ENCODE results near the gene SNX18. TPM values are rescaled to one million over a fixed set of nuclear protein-coding genes. Genes with fewer than 3 reads are reported as not detected.
A peak's percentile ranks its signal among the peaks of the same experiment; 100 is the strongest.

The SNX18 gene
- total RNA-seq, 4 donors from 2014 or later, result 50.4 to 89.4 (median 72.8) TPM

DNA sequence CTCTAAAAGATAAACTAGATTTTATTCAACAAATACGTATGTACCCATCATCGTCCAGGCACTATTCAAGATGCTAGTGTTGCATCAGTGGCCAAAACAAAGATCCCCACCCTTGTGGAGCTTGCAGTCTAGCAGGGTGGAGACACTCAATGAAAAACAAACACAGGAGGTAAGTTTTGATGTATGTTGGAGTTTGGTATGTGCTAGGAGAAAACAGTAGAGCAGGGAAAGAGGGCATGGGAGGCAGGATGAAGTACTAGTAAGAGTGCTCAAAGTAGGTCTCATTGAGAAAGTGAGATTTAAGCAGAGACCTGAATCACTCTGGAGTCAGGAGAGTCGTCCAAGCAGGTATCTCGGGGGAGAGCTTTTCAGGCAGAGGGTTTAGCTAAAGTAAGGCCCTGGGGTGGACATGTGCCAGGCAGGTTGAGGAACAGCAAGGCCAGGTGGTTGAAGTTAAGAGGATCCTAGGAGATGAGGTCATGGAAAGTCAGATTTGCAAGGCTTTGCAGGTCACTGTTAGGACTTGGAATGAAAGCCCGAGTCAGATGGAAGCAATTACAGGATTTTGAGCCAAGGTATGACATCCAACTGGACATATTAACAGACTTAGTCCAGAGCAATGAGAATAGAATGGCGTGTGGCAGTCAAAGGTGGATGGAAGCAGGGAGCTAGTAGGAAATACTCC is 9.2 kb downstream of the SNX18 start:
- Histone ChIP-seq H3K4me3 (replicated peaks in 1 of 3) (no peak overlapping the region), H3K9me3 (no peaks in the 10 kb centered on the region), H3K36me3 (no peaks in the 10 kb centered on the region), H3K27ac (peak overlapping the region in 2 of 3 donors; percentile 13 to 33), H3K4me1 (peaks cover 77 to 86% of the 10 kb centered on the region in 2 donors), H3K27me3 (no peaks in the 10 kb centered on the region)
- no peak for DNase-seq
- TF ChIP-seq, protein P1, sequence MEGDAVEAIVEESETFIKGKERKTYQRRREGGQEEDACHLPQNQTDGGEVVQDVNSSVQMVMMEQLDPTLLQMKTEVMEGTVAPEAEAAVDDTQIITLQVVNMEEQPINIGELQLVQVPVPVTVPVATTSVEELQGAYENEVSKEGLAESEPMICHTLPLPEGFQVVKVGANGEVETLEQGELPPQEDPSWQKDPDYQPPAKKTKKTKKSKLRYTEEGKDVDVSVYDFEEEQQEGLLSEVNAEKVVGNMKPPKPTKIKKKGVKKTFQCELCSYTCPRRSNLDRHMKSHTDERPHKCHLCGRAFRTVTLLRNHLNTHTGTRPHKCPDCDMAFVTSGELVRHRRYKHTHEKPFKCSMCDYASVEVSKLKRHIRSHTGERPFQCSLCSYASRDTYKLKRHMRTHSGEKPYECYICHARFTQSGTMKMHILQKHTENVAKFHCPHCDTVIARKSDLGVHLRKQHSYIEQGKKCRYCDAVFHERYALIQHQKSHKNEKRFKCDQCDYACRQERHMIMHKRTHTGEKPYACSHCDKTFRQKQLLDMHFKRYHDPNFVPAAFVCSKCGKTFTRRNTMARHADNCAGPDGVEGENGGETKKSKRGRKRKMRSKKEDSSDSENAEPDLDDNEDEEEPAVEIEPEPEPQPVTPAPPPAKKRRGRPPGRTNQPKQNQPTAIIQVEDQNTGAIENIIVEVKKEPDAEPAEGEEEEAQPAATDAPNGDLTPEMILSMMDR (IDR thresholded peaks at IDR 0.05), result no peak
- no peak for TF ChIP-seq POLR2A (IDR thresholded peaks at IDR 0.05)
- intact Hi-C loops (cut with DNase I), result no loop called here
- WGBS, 2 donors, result 72 to 74% methylated on average over 6 of the region's 6 CpGs

DNA sequence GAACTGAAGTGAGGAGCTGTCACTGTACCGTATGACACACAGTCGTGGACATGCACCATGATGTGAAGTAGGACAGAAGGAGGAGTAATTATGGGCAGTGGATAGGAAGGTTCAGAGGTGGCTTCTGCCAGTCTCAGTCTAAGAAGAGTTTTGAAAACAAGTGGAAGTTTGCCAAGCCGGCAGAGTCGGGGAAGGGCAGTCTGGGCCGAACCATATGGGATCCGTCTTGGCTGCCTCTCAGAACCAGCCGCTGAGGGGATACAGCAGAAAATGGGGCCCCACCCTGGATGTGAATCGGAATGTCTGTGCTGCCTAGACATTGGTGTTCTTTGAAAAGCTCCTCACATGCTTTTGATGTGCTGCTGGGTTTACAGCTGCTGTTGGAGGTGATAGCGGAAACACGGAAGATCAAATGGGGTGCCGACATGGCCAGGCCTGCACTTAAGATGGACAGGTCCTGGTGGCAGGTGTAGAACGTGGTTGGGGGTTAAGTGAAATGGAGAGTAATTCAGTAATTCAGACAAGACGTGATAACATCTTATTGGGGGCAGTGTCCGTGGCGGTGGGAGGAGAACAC is 11.2 kb downstream of the SNX18 start:
- peak overlapping the region in 1 of 3 donors; percentile 8 for H3K27ac ChIP-seq
- no peak for DNase-seq
- H3K36me3 ChIP-seq, result no peaks in the 10 kb centered on the region
- H3K27me3 ChIP-seq, result no peaks in the 10 kb centered on the region
- TF ChIP-seq POLR2A (IDR thresholded peaks at IDR 0.05), result no peak
- TF ChIP-seq, protein P1 (IDR thresholded peaks at IDR 0.05), result no peak
- H3K9me3 ChIP-seq, result no peaks in the 10 kb centered on the region
- H3K4me1 ChIP-seq, result peaks cover 73 to 85% of the 10 kb centered on the region in 2 donors
- intact Hi-C loops (cut with DNase I), result no loop called here
- no peak overlapping the region for H3K4me3 ChIP-seq (replicated peaks in 1 of 3)
- WGBS, 2 donors, result 64 to 81% methylated on average over 15 of the region's 15 CpGs

DNA sequence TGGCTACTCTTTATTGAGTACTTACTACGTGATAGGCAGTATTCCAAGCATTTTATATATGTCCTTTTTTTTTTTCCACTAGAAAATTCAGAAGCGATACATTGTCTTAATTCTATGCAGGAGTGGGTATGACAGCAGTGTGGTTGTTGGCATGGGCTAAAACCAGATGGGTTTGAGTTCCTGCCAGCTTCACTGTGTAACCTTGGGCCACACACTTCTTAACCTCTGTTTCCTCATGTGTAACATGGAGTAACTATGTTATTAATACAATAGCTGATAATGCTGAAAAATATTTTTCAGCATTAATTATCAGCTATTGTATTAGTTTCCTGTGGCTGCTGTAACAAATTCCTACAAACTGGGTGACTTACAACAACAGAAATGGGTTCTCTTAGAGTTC is 12.0 kb downstream of the SNX18 start:
- Histone ChIP-seq H3K27me3 (no peaks in the 10 kb centered on the region), H3K4me3 (replicated peaks in 1 of 3) (no peak overlapping the region), H3K4me1 (peaks cover 74 to 85% of the 10 kb centered on the region in 2 donors), H3K36me3 (no peaks in the 10 kb centered on the region), H3K9me3 (no peaks in the 10 kb centered on the region), H3K27ac (peak overlapping the region in 1 of 3 donors; percentile 30)
- 65% methylated on average over 2 of the region's 2 CpGs for WGBS, 2 donors
- intact Hi-C loops (cut with DNase I), result no loop called here
- no peak for DNase-seq
- no peak for TF ChIP-seq POLR2A (IDR thresholded peaks at IDR 0.05)
- TF ChIP-seq, protein P1 (IDR thresholded peaks at IDR 0.05), result no peak

DNA sequence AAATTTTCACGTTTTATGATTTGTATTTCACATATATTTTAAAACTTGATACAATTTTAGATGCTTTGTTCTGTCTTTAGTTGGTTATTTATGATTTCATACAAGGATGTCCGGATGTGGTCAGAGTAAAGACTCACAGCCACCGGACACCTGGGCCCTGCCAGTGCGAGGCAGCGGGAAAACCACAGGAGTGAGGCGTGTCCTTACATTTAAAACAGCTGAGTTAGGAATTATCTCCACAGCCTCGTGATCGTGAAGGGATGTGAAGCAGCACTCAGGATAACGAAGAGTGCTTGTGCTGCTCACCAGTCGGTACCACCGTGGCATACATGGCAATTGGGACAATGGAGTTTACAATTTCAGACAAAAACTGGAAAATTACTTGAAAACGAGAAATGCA is 14.0 kb downstream of the SNX18 start:
- H3K27me3 ChIP-seq, result no peaks in the 10 kb centered on the region
- no peaks in the 10 kb centered on the region for H3K36me3 ChIP-seq
- WGBS, 2 donors, result 66 to 71% methylated on average over 12 of the region's 12 CpGs
- H3K4me1 ChIP-seq, result peaks cover 68 to 81% of the 10 kb centered on the region in 2 donors
- TF ChIP-seq, protein P1 (IDR thresholded peaks at IDR 0.05), result no peak
- DNase-seq, result no peak
- H3K4me3 ChIP-seq (replicated peaks in 1 of 3), result no peak overlapping the region
- H3K9me3 ChIP-seq, result no peaks in the 10 kb centered on the region
- peak overlapping the region in 2 of 3 donors; percentile 94 to 97 for H3K27ac ChIP-seq
- intact Hi-C loops (cut with DNase I), result no loop called here

DNA sequence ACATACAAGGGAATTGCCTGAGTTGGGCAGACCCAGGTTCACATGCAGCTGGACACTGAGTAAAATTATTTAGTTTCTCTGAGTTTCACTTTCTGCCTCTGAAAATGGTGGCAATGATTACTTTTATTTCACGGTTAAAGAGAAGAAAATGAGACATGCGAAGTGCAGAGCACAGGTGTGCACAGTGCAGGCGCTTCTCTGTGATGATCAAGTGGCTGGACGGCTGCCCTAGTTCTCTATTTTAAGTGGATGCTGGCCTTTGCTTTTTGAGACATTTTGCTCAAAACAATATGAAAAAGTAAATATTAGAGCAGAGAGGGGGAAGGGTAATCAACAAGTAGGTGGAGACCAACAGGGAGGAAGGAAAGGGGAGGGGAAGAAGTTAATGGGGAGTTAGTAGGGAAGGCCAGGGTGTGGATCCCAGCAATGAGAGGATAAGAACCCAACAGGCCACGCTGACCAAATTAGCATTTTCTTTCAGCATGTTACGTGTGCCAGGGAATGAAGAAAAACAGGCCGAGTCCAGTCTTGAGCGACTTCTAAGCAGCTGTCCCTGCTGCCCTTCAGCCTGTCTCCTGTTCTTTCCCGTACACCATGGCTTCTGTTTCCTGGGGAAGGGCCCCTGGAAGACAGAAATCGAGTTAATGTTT is 16.1 kb downstream of the SNX18 start:
- WGBS, 2 donors, result 21% methylated on average over 10 of the region's 10 CpGs
- TF ChIP-seq POLR2A (IDR thresholded peaks at IDR 0.05), result peak in 1 of 2 donors; percentile 44
- TF ChIP-seq, protein P1 (IDR thresholded peaks at IDR 0.05), result no peak
- H3K4me1 ChIP-seq, result peaks cover 60 to 71% of the 10 kb centered on the region in 2 donors
- H3K4me3 ChIP-seq (replicated peaks in 1 of 3), result no peak overlapping the region
- peak; percentile 75 to 76 for DNase-seq
- intact Hi-C loops (cut with DNase I), result no loop called here
- H3K27ac ChIP-seq, result peak overlapping the region; percentile 94 to 98 (median 97)
- no peaks in the 10 kb centered on the region for H3K36me3 ChIP-seq
- no peaks in the 10 kb centered on the region for H3K27me3 ChIP-seq
- H3K9me3 ChIP-seq, result no peaks in the 10 kb centered on the region

Data from thyroid gland (tissue), 4 donors.